Stimulated activated CD8-positive, alpha-beta memory T cell treated with anti-CD3 and anti-CD28 coated beads, Interleukin-7, amount 100 ng/mL, for 24 hours (primary cell): ENCODE measurements around the gene MAP3K14.
A peak's percentile ranks its signal among the peaks of the same experiment; 100 is the strongest.
"Not testable (repeated sequence)": the region's sequence is repeated elsewhere in the genome, so short reads cannot be mapped to it uniquely, and the experiment has no call there.

Source experiments
- DNase-seq: peaks from one replicate; pipeline ENCODE4 v3.0.0-alpha.2; 2020; ENCODE audit warnings: low read depth

Gene MAP3K14

GRCh38 chr17:45258981-45259380 lies 57.8 kb downstream of the MAP3K14 start:
- DNase-seq, result no peak

- no peak for DNase-seq
These were observed 59.7 kb downstream of the MAP3K14 start for GRCh38 chr17:45257115-45257514.

- no peak for DNase-seq
These were observed 60.5 kb downstream of the MAP3K14 start for GRCh38 chr17:45256114-45256966.

GRCh38 chr17:45255358-45255757 lies 61.5 kb downstream of the MAP3K14 start:
- DNase-seq, result no peak

GRCh38 chr17:45253879-45254278 lies 62.9 kb downstream of the MAP3K14 start:
- DNase-seq, result no peak

GRCh38 chr17:45253237-45253636 lies 63.6 kb downstream of the MAP3K14 start:
- DNase-seq, result not testable (repeated sequence)

- no peak for DNase-seq
These were observed 64.9 kb downstream of the MAP3K14 start for GRCh38 chr17:45251931-45252330.

- DNase-seq, result peak; percentile 33
These were observed 68.5 kb downstream of the MAP3K14 start for GRCh38 chr17:45248132-45248957.

GRCh38 chr17:45247429-45248131 lies 69.2 kb downstream of the MAP3K14 start:
- peak; percentile 95 for DNase-seq

GRCh38 chr17:45246861-45247428 lies 69.9 kb downstream of the MAP3K14 start:
- no peak for DNase-seq

- no peak for DNase-seq
These were observed 70.5 kb downstream of the MAP3K14 start for GRCh38 chr17:45246338-45246737.

- DNase-seq, result no peak
These were observed 71.8 kb downstream of the MAP3K14 start for GRCh38 chr17:45244725-45245656.

- no peak for DNase-seq
These were observed 73.1 kb downstream of the MAP3K14 start for GRCh38 chr17:45243750-45244149.

GRCh38 chr17:45242029-45242414 lies 74.8 kb downstream of the MAP3K14 start:
- DNase-seq, result no peak

- no peak for DNase-seq
These were observed 75.3 kb downstream of the MAP3K14 start for GRCh38 chr17:45241328-45242028.

GRCh38 chr17:45240905-45241327 lies 75.9 kb downstream of the MAP3K14 start:
- no peak for DNase-seq

GRCh38 chr17:45238155-45238774 lies 78.6 kb downstream of the MAP3K14 start:
- DNase-seq, result no peak

GRCh38 chr17:45237686-45238085 lies 79.1 kb downstream of the MAP3K14 start:
- no peak for DNase-seq

GRCh38 chr17:45236282-45236606 lies 80.6 kb downstream of the MAP3K14 start:
- DNase-seq, result no peak
